Ascending aorta (tissue), 2 donors: Measurements from ENCODE around the gene PPP1R14D. TPM values are rescaled to one million over a fixed set of nuclear protein-coding genes. Genes with fewer than 3 reads are reported as not detected.

ENCODE experiments used
- DNase-seq, 2 donors: peaks; one replicate each; pipeline ENCODE4 v3.0.0-alpha.2; 2019; ENCODE audit warnings: low spot score in 2 of 2
- H3K27ac ChIP-seq, 2 donors: fragments of 200-600 bp; sonication (generic); one replicate each; pipeline ENCODE4 v1.5.1; 2016 to 2017; ENCODE audit warnings: mild to moderate bottlenecking in 1 of 2
- H3K27me3 ChIP-seq: fragments of 200-600 bp; sonication (generic); one replicate; pipeline ENCODE4 v1.5.1; 2017
- H3K36me3 ChIP-seq, 2 donors: fragments of 200-600 bp; sonication (generic); one replicate each; pipeline ENCODE4 v1.5.1; 2016
- H3K4me1 ChIP-seq, 2 donors: fragments of 200-600 bp; sonication (generic); one replicate each; pipeline ENCODE4 v1.5.1; 2016 to 2017; ENCODE audit warnings: mild to moderate bottlenecking in 1 of 2
- H3K4me3 ChIP-seq, 2 donors: fragments of 200-600 bp; sonication (generic); one replicate each; pipeline ENCODE4 v1.5.1; 2016 to 2017; ENCODE audit warnings: mild to moderate bottlenecking in 1 of 2
- H3K9me3 ChIP-seq, 2 donors: fragments of 200-600 bp; sonication (generic); one replicate each; pipeline ENCODE4 v1.5.1; 2016
- intact Hi-C: fragments of 100-400 bp; cut with DNase I; formaldehyde crosslinking; loops from one replicate; pipeline ENCODE4 v1.15.1; 2023
- total RNA-seq: library from RNA; depleted of rRNA; stranded (reverse); fragments of >200 nt; gene quantifications from one replicate; pipeline ENCODE4 v1.1.0, GENCODE V29; 2016
- TF ChIP-seq, protein P1 (sequence below), 3 experiments: fragments of 200-600 bp in 2 of 3; fragments of 450-650 bp in 1 of 3; sonication (generic) in 2 of 3; IDR thresholded peaks; one replicate each; pipeline ENCODE4 v1.5.1; 2016 to 2019; ENCODE audit warnings: antibody characterized with exemption in 3 of 3, mild to moderate bottlenecking in 1 of 3, moderate library complexity in 1 of 3

PPP1R14D gene
- total RNA-seq, 1 donor from 2014 or later: not detected

DNA sequence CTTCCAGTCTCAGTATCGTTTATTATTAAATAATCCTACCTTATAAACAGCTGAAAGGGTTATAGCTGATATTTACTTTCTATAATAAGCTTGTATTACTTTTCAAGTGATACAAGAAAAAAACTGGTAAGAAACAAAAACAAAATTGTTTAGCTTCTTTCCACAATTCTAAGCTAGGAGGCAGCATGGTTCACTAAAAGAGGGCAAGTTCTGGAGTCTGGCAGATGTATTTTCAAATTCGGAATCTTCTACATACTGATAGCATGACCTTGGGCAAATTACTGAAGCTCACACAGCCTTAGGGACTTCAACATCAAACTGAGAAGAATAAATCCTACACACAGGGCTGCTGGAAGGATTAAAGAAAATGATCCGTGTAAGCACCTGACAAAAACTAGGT, 43.3 kb downstream of the PPP1R14D start:
- intact Hi-C loops: no loop called here
- Histone ChIP-seq H3K27ac (no peak overlapping the region), H3K27me3 (no peaks in the 10 kb centered on the region), H3K36me3 (no peaks in the 10 kb centered on the region), H3K4me3 (no peak overlapping the region), H3K4me1 (peaks cover 0 to 2% of the 10 kb centered on the region in 2 donors), H3K9me3 (no peaks in the 10 kb centered on the region)
- no peak for DNase-seq
- TF ChIP-seq, protein P1, sequence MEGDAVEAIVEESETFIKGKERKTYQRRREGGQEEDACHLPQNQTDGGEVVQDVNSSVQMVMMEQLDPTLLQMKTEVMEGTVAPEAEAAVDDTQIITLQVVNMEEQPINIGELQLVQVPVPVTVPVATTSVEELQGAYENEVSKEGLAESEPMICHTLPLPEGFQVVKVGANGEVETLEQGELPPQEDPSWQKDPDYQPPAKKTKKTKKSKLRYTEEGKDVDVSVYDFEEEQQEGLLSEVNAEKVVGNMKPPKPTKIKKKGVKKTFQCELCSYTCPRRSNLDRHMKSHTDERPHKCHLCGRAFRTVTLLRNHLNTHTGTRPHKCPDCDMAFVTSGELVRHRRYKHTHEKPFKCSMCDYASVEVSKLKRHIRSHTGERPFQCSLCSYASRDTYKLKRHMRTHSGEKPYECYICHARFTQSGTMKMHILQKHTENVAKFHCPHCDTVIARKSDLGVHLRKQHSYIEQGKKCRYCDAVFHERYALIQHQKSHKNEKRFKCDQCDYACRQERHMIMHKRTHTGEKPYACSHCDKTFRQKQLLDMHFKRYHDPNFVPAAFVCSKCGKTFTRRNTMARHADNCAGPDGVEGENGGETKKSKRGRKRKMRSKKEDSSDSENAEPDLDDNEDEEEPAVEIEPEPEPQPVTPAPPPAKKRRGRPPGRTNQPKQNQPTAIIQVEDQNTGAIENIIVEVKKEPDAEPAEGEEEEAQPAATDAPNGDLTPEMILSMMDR (IDR thresholded peaks at IDR 0.05): no peak

DNA sequence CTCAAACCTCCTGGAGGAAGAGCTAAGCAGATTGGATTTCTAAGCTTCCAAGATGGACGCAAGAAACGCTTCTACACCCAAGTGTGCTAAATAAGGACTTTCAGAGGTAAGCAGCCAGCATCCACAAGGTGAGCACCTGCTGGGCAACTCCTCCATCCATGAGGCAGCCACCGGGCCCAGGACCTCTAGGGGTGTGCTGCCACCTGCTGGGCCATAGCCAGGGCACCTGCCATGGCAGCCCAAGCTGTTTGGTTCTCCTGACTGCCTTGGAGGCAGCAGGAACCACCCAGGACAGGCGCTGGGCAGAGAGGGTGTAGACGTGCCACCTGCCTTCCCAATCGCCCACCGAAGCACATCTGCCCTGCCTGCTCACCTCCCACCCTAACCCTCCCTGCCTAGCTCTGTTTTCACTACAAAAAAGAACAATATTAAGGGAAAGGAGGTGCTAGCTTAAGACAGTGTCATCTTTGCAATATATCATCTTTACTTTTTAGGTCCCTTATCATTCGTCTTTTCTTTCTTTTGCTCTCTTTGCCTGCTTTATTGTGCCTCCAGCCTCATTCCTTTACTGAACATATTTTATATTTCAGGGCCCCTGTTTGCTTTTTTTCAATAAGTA, 45.8 kb downstream of the PPP1R14D start:
- H3K4me3 ChIP-seq: no peak overlapping the region
- intact Hi-C loops: no loop called here
- TF ChIP-seq, protein P1 (IDR thresholded peaks at IDR 0.05): peak in 2 of 3 experiments; percentile 8 to 29

DNA sequence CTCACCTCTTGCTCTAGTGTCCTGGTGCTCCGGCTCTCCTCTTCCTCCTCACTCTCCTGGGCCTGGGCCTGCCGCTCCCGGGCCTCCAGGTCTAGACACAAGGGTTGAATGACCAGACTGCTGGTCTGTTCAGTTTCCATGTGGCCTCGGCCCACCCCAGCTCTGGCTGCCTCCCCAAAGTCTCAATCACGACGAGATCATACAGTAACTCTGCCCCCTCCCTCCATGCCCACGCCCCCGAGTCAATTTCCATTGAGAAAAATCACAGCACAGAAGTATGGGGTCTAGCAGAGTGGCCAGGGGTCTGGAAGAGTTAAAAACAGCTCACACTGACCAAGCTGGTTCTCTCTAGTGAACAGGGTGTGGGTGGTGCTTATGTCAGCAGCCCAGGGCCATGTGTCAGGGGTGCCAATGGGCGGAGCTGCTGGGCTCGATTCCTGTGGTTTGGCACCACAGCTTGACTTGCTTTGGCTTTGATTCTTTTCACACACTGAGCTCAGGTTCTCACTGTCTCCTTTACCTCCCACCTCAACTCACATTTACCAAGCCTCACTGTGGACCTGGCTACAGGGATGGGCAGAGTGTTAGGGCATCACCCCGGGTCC, 51.9 kb downstream of the PPP1R14D start:
- no peak overlapping the region for H3K4me3 ChIP-seq
- H3K4me1 ChIP-seq: no peaks in the 10 kb centered on the region
- H3K36me3 ChIP-seq: peaks cover 68 to 73% of the 10 kb centered on the region in 2 donors
- no peak for DNase-seq
- intact Hi-C loops: no loop called here
- no peaks in the 10 kb centered on the region for H3K9me3 ChIP-seq
- TF ChIP-seq, protein P1 (IDR thresholded peaks at IDR 0.05): no peak
- no peak overlapping the region for H3K27ac ChIP-seq
- H3K27me3 ChIP-seq: no peaks in the 10 kb centered on the region

More for the DNA sequence above, 45.8 kb downstream of the PPP1R14D start:
- H3K27me3 ChIP-seq: no peaks in the 10 kb centered on the region
- H3K36me3 ChIP-seq: peaks cover 17 to 20% of the 10 kb centered on the region in 2 donors
- no peak for DNase-seq
- H3K27ac ChIP-seq: no peak overlapping the region
- H3K4me1 ChIP-seq: peaks cover 0 to 1% of the 10 kb centered on the region in 2 donors
- no peaks in the 10 kb centered on the region for H3K9me3 ChIP-seq

DNA sequence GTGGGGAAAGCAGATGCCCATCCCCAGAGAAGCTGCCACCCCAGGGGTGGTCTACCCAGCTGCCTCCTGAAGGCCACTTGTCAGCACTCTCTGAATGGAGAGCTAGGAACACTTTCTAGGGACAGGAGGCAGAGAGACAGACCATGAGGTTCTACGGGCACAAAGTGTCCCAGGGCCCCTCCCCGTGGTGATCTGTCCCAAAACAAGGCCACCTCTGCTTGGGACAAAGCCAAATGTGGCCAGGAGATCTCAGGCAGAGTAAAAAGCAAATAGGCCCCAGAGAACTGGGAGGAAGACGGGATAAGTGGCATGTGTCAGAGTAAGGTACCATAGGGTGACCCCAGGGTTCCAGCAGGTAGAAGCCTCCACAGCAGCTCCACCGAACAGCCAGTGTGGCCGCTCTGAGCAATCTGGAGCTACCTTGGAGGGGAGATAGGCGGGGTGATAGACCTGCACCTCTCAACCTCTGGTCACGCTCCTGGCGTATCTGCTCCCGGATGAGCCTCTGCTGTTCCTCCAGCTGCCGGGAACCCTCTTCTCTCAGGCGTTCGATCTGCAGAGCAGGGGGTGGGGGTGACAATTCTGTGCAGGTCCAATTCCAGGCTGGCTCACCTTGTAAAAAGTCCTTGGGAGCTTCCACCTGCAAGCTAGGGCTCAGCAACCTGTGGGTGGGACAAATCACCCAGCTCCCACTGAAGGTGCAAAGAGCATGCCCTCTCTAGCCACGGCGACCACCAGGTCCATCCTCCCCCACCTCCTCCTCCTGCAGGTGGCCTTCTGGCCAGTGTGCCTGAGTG, 52.6 kb downstream of the PPP1R14D start:
- intact Hi-C loops: no loop called here
- Histone ChIP-seq H3K27me3 (no peaks in the 10 kb centered on the region), H3K9me3 (no peaks in the 10 kb centered on the region), H3K27ac (no peak overlapping the region), H3K4me1 (no peaks in the 10 kb centered on the region), H3K4me3 (no peak overlapping the region), H3K36me3 (peaks cover 68 to 76% of the 10 kb centered on the region in 2 donors)
- DNase-seq: no peak
- TF ChIP-seq, protein P1 (IDR thresholded peaks at IDR 0.05): no peak

DNA sequence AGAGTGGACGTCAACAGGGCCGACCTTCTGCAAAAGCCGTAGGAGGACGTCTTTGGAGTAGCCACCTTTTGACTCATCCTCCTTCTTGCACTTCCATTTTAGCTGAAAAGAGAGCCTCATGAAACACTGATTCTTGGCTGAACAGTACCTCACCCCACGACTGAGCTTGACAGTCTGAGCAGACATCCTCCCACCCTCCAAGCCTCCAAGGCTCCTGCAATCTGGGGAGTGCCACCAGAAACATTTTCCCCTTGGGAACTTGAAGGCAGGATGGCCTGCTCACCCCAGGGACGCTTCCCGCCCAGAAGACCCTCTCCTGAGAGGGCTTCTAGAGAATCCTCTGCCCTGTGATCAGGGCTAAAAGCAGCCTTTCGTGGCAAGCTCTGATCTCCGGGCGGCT, 53.5 kb downstream of the PPP1R14D start:
- DNase-seq: no peak
- Histone ChIP-seq H3K4me1 (no peaks in the 10 kb centered on the region), H3K27ac (no peak overlapping the region), H3K4me3 (no peak overlapping the region), H3K27me3 (no peaks in the 10 kb centered on the region), H3K9me3 (no peaks in the 10 kb centered on the region), H3K36me3 (peaks cover 68 to 76% of the 10 kb centered on the region in 2 donors)
- intact Hi-C loops: no loop called here
- TF ChIP-seq, protein P1 (IDR thresholded peaks at IDR 0.05): no peak
